ENCODE measurements around the gene LLPH. TPM values are rescaled to one million over a fixed set of nuclear protein-coding genes. Genes with fewer than 3 reads are reported as not detected.

The LLPH gene
- total RNA-seq, 1 experiment from 2014 or later, result 44.3 TPM

DNA sequence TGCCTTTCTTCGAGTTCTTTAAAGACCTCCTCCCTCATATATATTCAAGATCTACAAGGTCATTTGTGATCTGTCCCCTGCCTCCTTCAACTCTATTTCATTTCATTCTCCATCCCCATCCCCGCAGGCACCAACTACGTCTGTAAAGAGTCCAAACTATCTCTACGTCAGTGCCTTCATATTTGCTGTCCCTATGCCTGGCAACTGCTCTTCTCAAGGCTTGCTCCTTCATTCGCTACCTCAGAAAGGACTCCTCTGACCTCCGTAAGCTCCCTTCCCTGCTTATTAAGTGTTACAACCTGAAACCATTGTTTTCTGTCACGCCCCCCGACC lies 650 bp downstream of the LLPH start:
- intact Hi-C loops (cut with micrococcal nuclease), result no loop called here
- ChIA-PET CTCF (interaction anchor here (0.5 to 0.7 kb wide), 2 partner anchors 173 to 680 kb away, joined by 3 read pairs; partner anchors contain the start of gene HELB), POLR2A (interaction anchor here (1.0 to 4.2 kb wide), 10 partner anchors 9 to 173 kb away, joined by 3 to 70 read pairs (median 9); partner anchors contain the start of genes HELB and TMBIM4)
- Mint-ChIP-seq H3K4me3 (ENCODE audit: unreplicated experiment) (peak overlapping the region; percentile 90), H3K27me3 (ENCODE audit: insufficient read depth, unreplicated experiment) (no peaks in the 10 kb centered on the region), H3K4me1 (ENCODE audit: insufficient read depth, unreplicated experiment) (peaks cover 41% of the 10 kb centered on the region), H3K9me3 (ENCODE audit: unreplicated experiment) (no peaks in the 10 kb centered on the region), H3K27ac (ENCODE audit: low read depth, unreplicated experiment) (peak overlapping the region; percentile 89), H3K36me3 (ENCODE audit: insufficient read depth, unreplicated experiment) (peaks cover 48% of the 10 kb centered on the region)
- no TSS peak for BruUV-seq (replicated peaks)
- TF ChIP-seq, protein P1, sequence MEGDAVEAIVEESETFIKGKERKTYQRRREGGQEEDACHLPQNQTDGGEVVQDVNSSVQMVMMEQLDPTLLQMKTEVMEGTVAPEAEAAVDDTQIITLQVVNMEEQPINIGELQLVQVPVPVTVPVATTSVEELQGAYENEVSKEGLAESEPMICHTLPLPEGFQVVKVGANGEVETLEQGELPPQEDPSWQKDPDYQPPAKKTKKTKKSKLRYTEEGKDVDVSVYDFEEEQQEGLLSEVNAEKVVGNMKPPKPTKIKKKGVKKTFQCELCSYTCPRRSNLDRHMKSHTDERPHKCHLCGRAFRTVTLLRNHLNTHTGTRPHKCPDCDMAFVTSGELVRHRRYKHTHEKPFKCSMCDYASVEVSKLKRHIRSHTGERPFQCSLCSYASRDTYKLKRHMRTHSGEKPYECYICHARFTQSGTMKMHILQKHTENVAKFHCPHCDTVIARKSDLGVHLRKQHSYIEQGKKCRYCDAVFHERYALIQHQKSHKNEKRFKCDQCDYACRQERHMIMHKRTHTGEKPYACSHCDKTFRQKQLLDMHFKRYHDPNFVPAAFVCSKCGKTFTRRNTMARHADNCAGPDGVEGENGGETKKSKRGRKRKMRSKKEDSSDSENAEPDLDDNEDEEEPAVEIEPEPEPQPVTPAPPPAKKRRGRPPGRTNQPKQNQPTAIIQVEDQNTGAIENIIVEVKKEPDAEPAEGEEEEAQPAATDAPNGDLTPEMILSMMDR (IDR thresholded peaks at IDR 0.05; ENCODE audit: unreplicated experiment), result no peak
- no peak for DNase-seq (ENCODE audit: unreplicated experiment)

GRCh38 chr12:66127650-66128049 lies 2.9 kb downstream of the LLPH start:
- CTCF ChIA-PET, result no interaction called here
- TF ChIP-seq, protein P1 (IDR thresholded peaks at IDR 0.05; ENCODE audit: unreplicated experiment), result no peak
- Mint-ChIP-seq H3K36me3 (ENCODE audit: insufficient read depth, unreplicated experiment) (peaks cover 70% of the 10 kb centered on the region), H3K27ac (ENCODE audit: low read depth, unreplicated experiment) (peak overlapping the region; percentile 33), H3K9me3 (ENCODE audit: unreplicated experiment) (no peaks in the 10 kb centered on the region), H3K4me1 (ENCODE audit: insufficient read depth, unreplicated experiment) (peaks cover 36% of the 10 kb centered on the region), H3K27me3 (ENCODE audit: insufficient read depth, unreplicated experiment) (no peaks in the 10 kb centered on the region), H3K4me3 (ENCODE audit: unreplicated experiment) (no peak overlapping the region)
- POLR2A ChIA-PET, result no interaction called here
- intact Hi-C loops (cut with micrococcal nuclease), result no loop called here
- BruUV-seq (replicated peaks), result no TSS peak
- no peak for DNase-seq (ENCODE audit: unreplicated experiment)

DNA sequence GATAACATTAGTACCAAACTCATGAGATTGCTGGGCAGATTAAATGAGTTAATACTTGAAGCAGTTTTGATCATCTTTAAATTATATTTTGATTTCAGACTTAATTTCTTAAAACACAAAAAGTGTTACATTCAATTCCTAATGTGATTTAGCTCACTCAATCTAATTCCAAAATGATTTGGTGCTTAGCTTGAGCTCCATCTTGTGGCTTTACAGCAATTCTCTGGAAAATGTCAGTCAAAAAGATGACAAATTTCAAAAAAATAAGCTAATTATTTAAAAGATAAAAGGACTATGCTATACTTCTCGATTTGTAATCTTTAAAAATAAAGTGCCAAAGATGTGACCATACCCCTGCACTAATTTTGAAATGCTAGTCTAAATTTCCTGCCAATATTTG lies 10.1 kb downstream of the LLPH start:
- Mint-ChIP-seq H3K4me1 (ENCODE audit: insufficient read depth, unreplicated experiment) (peaks cover 7% of the 10 kb centered on the region), H3K36me3 (ENCODE audit: insufficient read depth, unreplicated experiment) (peaks cover 47% of the 10 kb centered on the region), H3K9me3 (ENCODE audit: unreplicated experiment) (no peaks in the 10 kb centered on the region), H3K27me3 (ENCODE audit: insufficient read depth, unreplicated experiment) (no peaks in the 10 kb centered on the region), H3K4me3 (ENCODE audit: unreplicated experiment) (no peak overlapping the region), H3K27ac (ENCODE audit: low read depth, unreplicated experiment) (no peak overlapping the region)
- ChIA-PET CTCF (interaction anchor here (0.5 to 1.6 kb wide), 8 partner anchors 10 to 820 kb away, joined by 3 to 6 read pairs (median 3); partner anchors contain the start of gene LLPH), POLR2A (interaction anchor here (4.2 kb wide), 1 partner anchor 10 kb away, joined by 24 read pairs; the partner anchor contains the start of gene LLPH)
- DNase-seq (ENCODE audit: unreplicated experiment), result no peak
- BruUV-seq (replicated peaks), result no TSS peak
- intact Hi-C loops (cut with micrococcal nuclease), result no loop called here
- TF ChIP-seq, protein P1 (IDR thresholded peaks at IDR 0.05; ENCODE audit: unreplicated experiment), result no peak

DNA sequence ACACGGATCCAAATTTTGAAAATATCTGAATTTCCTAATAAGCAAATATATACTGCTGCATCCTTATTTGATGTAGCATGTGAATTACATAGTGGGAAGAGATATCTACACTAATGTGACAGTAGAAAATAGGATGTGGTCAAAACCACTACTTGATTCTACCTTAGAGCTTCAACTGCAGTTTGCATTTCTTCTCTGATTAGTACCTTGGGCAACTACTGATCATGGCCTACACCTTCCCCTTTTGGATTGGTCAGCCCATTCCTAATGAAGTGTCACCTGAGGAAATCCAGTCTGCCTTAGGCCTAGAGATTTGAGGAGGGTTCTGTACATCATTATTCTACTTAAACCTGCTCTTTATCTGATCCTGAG lies 10.7 kb downstream of the LLPH start:
- POLR2A ChIA-PET, result interaction anchor here (4.2 kb wide), 1 partner anchor 10 kb away, joined by 24 read pairs; the partner anchor contains the start of gene LLPH
- no peak for DNase-seq (ENCODE audit: unreplicated experiment)
- H3K9me3 Mint-ChIP-seq (ENCODE audit: unreplicated experiment), result no peaks in the 10 kb centered on the region
- no peak overlapping the region for H3K27ac Mint-ChIP-seq (ENCODE audit: low read depth, unreplicated experiment)
- no peaks in the 10 kb centered on the region for H3K27me3 Mint-ChIP-seq (ENCODE audit: insufficient read depth, unreplicated experiment)
- CTCF ChIA-PET, result interaction anchor here (0.7 to 1.6 kb wide), 5 partner anchors 11 to 819 kb away, joined by 3 to 5 read pairs (median 3); partner anchors contain the start of gene LLPH
- TF ChIP-seq, protein P1 (IDR thresholded peaks at IDR 0.05; ENCODE audit: unreplicated experiment), result no peak
- H3K36me3 Mint-ChIP-seq (ENCODE audit: insufficient read depth, unreplicated experiment), result peaks cover 42% of the 10 kb centered on the region
- peaks cover under 1% of the 10 kb centered on the region for H3K4me1 Mint-ChIP-seq (ENCODE audit: insufficient read depth, unreplicated experiment)
- no peak overlapping the region for H3K4me3 Mint-ChIP-seq (ENCODE audit: unreplicated experiment)
- intact Hi-C loops (cut with micrococcal nuclease), result no loop called here
- BruUV-seq (replicated peaks), result no TSS peak

Measured in MCF 10A (cell line).